DMS114 treated with DMSO at 0.1 percent for 48 hours (cell line): Measurements from ENCODE around the gene TMSB10.
A peak's percentile ranks its signal among the peaks of the same experiment; 100 is the strongest.

Experiments
- DNase-seq: peaks from one replicate; lab custom pipeline; 2025; ENCODE audit not compliant: unreplicated experiment; lab: John Stamatoyannopoulos, UW

TMSB10 gene

GRCh38 chr2:84879584-84880394, 25.7 kb upstream of the TMSB10 start:
- DNase-seq = no peak

GRCh38 chr2:84880395-84880644, 25.1 kb upstream of the TMSB10 start:
- DNase-seq = no peak

- peak; percentile 36 for DNase-seq
These were observed 24.6 kb upstream of the TMSB10 start, which contains the start of gene TRABD2A for GRCh38 chr2:84880645-84881521. Gene TRABD2A, minus strand, starts transcription at chr2:84881084. Its CDS starts 45 bp downstream, at chr2:84881039.

GRCh38 chr2:84881581-84882413, 23.7 kb upstream of the TMSB10 start:
- DNase-seq = peak; percentile 79

GRCh38 chr2:84882414-84882738, 23.1 kb upstream of the TMSB10 start:
- no peak for DNase-seq

- DNase-seq = no peak
These were observed 22.5 kb upstream of the TMSB10 start for GRCh38 chr2:84882775-84883550.

- DNase-seq = no peak
These were observed 21.0 kb upstream of the TMSB10 start for GRCh38 chr2:84884449-84884848.

- no peak for DNase-seq
These were observed 20.3 kb upstream of the TMSB10 start for GRCh38 chr2:84885111-84885510.

GRCh38 chr2:84886791-84887190, 18.7 kb upstream of the TMSB10 start:
- no peak for DNase-seq

- DNase-seq = no peak
These were observed 16.8 kb upstream of the TMSB10 start for GRCh38 chr2:84888401-84889276.

GRCh38 chr2:84889332-84889731, 16.1 kb upstream of the TMSB10 start:
- DNase-seq = no peak

- no peak for DNase-seq
These were observed 14.0 kb upstream of the TMSB10 start for GRCh38 chr2:84891355-84892010.

GRCh38 chr2:84894131-84894586, 11.3 kb upstream of the TMSB10 start:
- DNase-seq = no peak

GRCh38 chr2:84894758-84895520, 10.5 kb upstream of the TMSB10 start:
- DNase-seq = no peak

- DNase-seq = no peak
These were observed 8.9 kb upstream of the TMSB10 start for GRCh38 chr2:84896567-84896966.

- no peak for DNase-seq
These were observed 7.7 kb upstream of the TMSB10 start for GRCh38 chr2:84897773-84898172.

- no peak for DNase-seq
These were observed 5.9 kb upstream of the TMSB10 start for GRCh38 chr2:84899304-84900204.
